Astrocyte of the cerebellum (primary cell): ENCODE data around the gene DBT.
A peak's percentile ranks its signal among the peaks of the same experiment; 100 is the strongest.
"Not testable (repeated sequence)": the region's sequence is repeated elsewhere in the genome, so short reads cannot be mapped to it uniquely, and the experiment has no call there.

Source experiments
- DNase-seq: peaks from one replicate; pipeline ENCODE4 v3.0.0-alpha.2; 2011; ENCODE audit warnings: low read depth
- H3K4me3 ChIP-seq: 2 replicates; pipeline ENCODE4 v1.5.1; 2011; ENCODE audit warnings: mild to moderate bottlenecking, low read depth, low read length, moderate library complexity
- in situ Hi-C: cut with HindIII; loops from 2 replicates; pipeline ENCODE4 v1.10.0; 2017; ENCODE audit warnings: low sequenced_read_pairs
- TF ChIP-seq, protein P1 (sequence below): IDR thresholded peaks from 2 replicates; pipeline ENCODE4 v1.5.1; 2012; ENCODE audit warnings: low read length, low read depth, moderate library complexity, mild to moderate bottlenecking; ENCODE audit errors: missing control alignments

DBT gene

DNA sequence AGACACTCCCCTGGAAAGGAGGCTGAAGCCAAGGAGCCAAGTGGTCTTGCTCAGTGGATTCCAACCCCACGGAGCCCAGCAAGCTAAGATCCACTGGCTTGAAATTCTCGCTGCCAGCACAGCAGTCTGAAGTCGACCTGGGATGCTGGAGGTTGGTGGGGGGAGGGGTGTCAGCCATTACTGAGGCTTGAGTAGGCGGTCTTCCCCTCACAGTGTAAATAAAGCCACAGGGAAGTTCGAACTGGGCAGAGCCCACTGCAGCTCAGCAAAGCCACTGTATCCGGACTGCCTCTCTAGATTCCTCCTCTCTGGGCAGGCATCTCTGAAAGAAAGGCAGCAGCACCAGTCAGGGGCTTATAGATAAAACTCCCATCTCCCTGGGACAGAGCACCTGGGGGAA, 49.6 kb downstream of the DBT start:
- H3K4me3 ChIP-seq, DNase-seq, in situ Hi-C loops: not testable (repeated sequence)

DNA sequence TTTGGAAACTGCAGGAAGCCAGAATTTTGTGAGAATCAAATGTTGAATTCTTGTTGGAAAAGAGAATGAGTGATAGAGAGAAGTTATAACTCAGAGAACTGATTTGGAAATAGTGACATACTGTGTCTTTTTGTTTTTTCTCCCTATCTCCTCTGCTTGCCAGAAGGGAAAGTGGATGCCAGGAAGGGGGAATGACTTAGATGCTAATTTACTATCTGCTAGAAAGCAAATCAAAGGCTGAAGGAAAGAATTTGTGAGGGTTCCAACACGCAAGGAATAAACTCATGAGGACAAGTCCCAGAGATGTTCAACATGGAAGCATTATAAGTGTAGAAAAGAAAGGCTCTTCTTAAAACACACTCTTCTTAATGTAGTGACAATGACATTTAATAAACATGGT, 51.0 kb downstream of the DBT start:
- TF ChIP-seq, protein P1, sequence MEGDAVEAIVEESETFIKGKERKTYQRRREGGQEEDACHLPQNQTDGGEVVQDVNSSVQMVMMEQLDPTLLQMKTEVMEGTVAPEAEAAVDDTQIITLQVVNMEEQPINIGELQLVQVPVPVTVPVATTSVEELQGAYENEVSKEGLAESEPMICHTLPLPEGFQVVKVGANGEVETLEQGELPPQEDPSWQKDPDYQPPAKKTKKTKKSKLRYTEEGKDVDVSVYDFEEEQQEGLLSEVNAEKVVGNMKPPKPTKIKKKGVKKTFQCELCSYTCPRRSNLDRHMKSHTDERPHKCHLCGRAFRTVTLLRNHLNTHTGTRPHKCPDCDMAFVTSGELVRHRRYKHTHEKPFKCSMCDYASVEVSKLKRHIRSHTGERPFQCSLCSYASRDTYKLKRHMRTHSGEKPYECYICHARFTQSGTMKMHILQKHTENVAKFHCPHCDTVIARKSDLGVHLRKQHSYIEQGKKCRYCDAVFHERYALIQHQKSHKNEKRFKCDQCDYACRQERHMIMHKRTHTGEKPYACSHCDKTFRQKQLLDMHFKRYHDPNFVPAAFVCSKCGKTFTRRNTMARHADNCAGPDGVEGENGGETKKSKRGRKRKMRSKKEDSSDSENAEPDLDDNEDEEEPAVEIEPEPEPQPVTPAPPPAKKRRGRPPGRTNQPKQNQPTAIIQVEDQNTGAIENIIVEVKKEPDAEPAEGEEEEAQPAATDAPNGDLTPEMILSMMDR, result no peak
- no peak for DNase-seq
- H3K4me3 ChIP-seq, result no peak overlapping the region
- in situ Hi-C loops, result no loop called here

DNA sequence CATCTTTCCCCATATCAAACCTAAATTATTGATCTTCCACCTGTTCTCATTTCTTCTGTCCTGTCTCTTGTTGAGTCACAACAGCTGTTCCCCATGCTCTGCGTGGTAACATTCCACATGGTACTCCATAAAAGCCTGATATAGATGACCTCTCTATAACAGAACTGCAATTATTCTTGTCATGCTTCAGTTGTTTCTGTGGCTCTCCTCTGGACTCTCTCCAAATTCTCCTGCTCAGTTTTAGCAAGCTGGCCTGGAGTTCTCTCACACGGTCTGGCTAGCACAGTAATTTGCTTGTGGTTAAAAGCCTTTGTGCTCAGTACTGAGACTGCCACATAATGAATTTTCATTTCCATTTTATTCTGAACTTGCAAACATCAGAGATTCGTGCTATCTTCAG, 61.0 kb downstream of the DBT start:
- TF ChIP-seq, protein P1, result no peak
- in situ Hi-C loops, result no loop called here
- H3K4me3 ChIP-seq, result no peak overlapping the region
- peak; percentile 99 for DNase-seq

- peak; percentile 31 for DNase-seq
- in situ Hi-C loops, result no loop called here
Measured at GRCh38 chr1:100187912-100188311, 61.7 kb downstream of the DBT start.

GRCh38 chr1:100184536-100184935, 65.1 kb downstream of the DBT start:
- H3K4me3 ChIP-seq, result no peak overlapping the region
- in situ Hi-C loops, result no loop called here
- TF ChIP-seq, protein P1, result no peak
- no peak for DNase-seq

More at GRCh38 chr1:100187912-100188311, 61.7 kb downstream of the DBT start:
- TF ChIP-seq, protein P1, result no peak
- no peak overlapping the region for H3K4me3 ChIP-seq

- H3K4me3 ChIP-seq, result no peak overlapping the region
- in situ Hi-C loops, result no loop called here
- TF ChIP-seq, protein P1, result no peak
- no peak for DNase-seq
Measured at GRCh38 chr1:100183370-100183769, 66.3 kb downstream of the DBT start.

DNA sequence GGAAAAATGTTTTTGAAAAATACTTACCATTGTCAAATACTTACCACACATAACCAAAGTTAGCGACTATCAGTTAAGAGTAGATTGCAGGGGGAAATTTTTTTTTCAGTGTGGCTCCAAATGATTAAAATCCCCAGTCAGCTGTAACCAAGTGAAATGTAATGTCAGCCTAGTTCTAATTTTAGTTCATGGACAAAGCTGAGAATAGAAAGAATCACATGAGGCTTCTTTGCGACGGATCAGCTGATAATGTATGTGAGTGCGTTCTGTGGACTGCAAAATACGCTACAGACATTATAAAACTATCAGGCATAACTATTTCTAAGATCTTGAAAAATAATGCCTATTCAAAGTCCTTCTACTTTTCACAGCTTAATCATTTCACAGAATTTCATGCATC, 71.5 kb downstream of the DBT start, which contains the start of gene LRRC39:
Gene LRRC39 (minus strand): TSS at position 166 of the 400 bp plus-strand sequence. CDS start 9,740 bp downstream, outside the sequence.
- no peak within 1 kb of the TSS for H3K4me3 ChIP-seq
- TF ChIP-seq, protein P1, result no peak
- no peak for DNase-seq
- in situ Hi-C loops, result no loop called here
